Smooth muscle cell (in vitro differentiated cells): Measurements from ENCODE around the gene PRICKLE3. TPM values are rescaled to one million over a fixed set of nuclear protein-coding genes. Genes with fewer than 3 reads are reported as not detected.

Experiments used
- DNase-seq: peaks from one replicate; lab custom pipeline; 2025; ENCODE audit not compliant: unreplicated experiment; lab: John Stamatoyannopoulos, UW
- H2AFZ ChIP-seq: fragments of 200-600 bp; sonication (generic); 2 replicates; pipeline ENCODE4 v1.6.0; 2016; ENCODE audit warnings: antibody characterized with exemption, low read depth, mild to moderate bottlenecking
- H3F3A ChIP-seq: fragments of 200-600 bp; sonication (generic); 2 replicates; pipeline ENCODE4 v1.6.0; 2017; ENCODE audit warnings: antibody characterized with exemption, low read depth
- H3K27ac ChIP-seq: fragments of 200-600 bp; sonication (generic); 2 replicates; pipeline ENCODE4 v1.5.1; 2016; ENCODE audit warnings: low read depth, mild to moderate bottlenecking
- H3K27me3 ChIP-seq: fragments of 200-600 bp; sonication (generic); 2 replicates; pipeline ENCODE4 v1.6.1; 2016; ENCODE audit warnings: low read depth, mild to moderate bottlenecking
- H3K36me3 ChIP-seq: fragments of 200-600 bp; sonication (generic); 2 replicates; pipeline ENCODE4 v1.5.1; 2016; ENCODE audit warnings: low read depth
- H3K4me1 ChIP-seq: fragments of 200-600 bp; sonication (generic); 2 replicates; pipeline ENCODE4 v1.5.1; 2016; ENCODE audit warnings: low read depth
- H3K4me2 ChIP-seq: fragments of 200-600 bp; sonication (generic); 2 replicates; pipeline ENCODE4 v1.6.0; 2016; ENCODE audit warnings: mild to moderate bottlenecking
- H3K4me3 ChIP-seq: fragments of 200-600 bp; sonication (generic); 2 replicates; pipeline ENCODE4 v1.5.1; 2016; ENCODE audit warnings: mild to moderate bottlenecking
- H3K79me2 ChIP-seq: fragments of 200-600 bp; sonication (generic); 2 replicates; pipeline ENCODE4 v1.6.0; 2016; ENCODE audit warnings: low read depth, mild to moderate bottlenecking
- H3K9ac ChIP-seq: fragments of 200-600 bp; sonication (generic); 2 replicates; pipeline ENCODE4 v1.6.0; 2016; ENCODE audit warnings: low read depth
- H3K9me3 ChIP-seq: fragments of 200-600 bp; sonication (generic); replicated peaks from 2 replicates; pipeline ENCODE4 v1.5.1; 2016; ENCODE audit warnings: low read depth
- H4K20me1 ChIP-seq: fragments of 200-600 bp; sonication (generic); 2 replicates; pipeline ENCODE4 v1.6.0; 2016; ENCODE audit warnings: low read depth
- whole genome bisulfite sequencing: methylation state at CpG from one replicate; pipeline ENCODE4 v1.1.7; 2016; ENCODE audit warnings: low lambda C conversion rate; 5-methylcytosine and 5-hydroxymethylcytosine counted together
- polyA plus RNA-seq: library from polyadenylated mRNA; unstranded; fragments of >200 nt; fragmentation: Nextera tagmentation; extraction: Ambion mirVana; gene quantifications from 2 replicates; pipeline ENCODE4 v1.2.1, GENCODE V29; 2016
- total RNA-seq: library from RNA; depleted of rRNA; stranded (reverse); fragments of >200 nt; gene quantifications from 2 replicates; pipeline ENCODE4 v1.2.3, GENCODE V29; 2014
- TF ChIP-seq, protein P1 (sequence below): fragments of 200-600 bp; sonication (generic); IDR thresholded peaks from 2 replicates; pipeline ENCODE4 v1.5.1; 2017; ENCODE audit warnings: borderline replicate concordance, mild to moderate bottlenecking, antibody characterized with exemption; ENCODE audit not compliant: insufficient read depth, poor library complexity, severe bottlenecking

Gene PRICKLE3
- total and polyA plus RNA-seq, 2 experiments from 2014 or later = 11.3 to 11.5 TPM

DNA sequence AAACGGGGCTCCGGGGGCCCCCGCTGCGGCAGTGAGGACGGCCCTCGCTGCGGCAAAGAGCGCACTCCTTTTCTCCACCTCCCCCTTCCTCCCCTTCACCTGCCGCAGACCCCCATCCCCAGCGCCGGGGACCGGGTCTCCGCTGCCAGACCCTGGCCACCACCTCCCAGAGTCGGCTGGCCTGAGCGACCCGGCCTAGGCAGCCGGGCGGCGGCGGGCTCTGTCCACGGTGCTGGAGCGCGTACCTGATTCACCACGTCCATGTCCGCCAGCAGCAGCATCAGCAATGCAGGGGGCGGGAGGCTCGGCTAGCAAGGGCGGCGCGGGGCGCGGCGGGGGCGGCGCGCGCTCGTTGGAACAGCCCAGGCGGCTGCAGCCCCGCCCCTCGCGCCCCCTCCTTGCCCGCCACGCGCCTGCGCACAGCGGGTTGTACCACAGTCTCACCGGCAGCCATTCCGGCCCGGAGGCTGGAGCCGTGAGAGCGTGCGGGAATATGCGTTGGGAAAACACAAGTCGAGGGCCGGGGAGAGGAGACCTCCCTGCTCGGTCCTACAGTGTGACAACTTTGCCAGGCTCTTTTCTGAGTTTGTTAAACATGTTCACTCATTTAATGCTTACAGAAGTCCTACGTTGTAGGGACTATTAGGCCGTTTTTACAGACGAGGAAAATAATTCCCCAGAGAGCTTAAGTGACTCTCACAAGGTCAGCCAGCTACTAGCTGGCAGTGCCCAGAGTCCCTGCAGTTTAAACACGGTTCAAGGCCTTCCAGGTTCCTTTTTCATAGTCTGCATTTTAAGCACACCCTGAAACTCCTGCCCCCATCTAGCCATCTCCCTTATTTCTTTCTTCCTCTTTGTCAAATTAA lies 14.0 kb upstream of the PRICKLE3 start, which contains the start of gene SYP:
SYP (minus strand) TSS at position 288 of the 866 bp plus-strand sequence; CDS start at position 281, 7 bp downstream.
- Histone ChIP-seq H4K20me1 (no peaks in the 10 kb centered on the region), H2AFZ (peak within 1 kb of the TSS; percentile 28), H3K36me3 (no peaks in the 10 kb centered on the region), H3K4me2 (peak within 1 kb of the TSS; percentile 61), H3F3A (no peaks in the 10 kb centered on the region), H3K4me3 (peak within 1 kb of the TSS; percentile 35), H3K27me3 (no peaks in the 10 kb centered on the region), H3K9ac (no peak within 1 kb of the TSS), H3K79me2 (no peaks in the 10 kb centered on the region), H3K4me1 (no peaks in the 10 kb centered on the region), H3K9me3 (no peaks in the 10 kb centered on the region), H3K27ac (no peak within 1 kb of the TSS)
- peak; percentile 63 for DNase-seq
- TF ChIP-seq, protein P1, sequence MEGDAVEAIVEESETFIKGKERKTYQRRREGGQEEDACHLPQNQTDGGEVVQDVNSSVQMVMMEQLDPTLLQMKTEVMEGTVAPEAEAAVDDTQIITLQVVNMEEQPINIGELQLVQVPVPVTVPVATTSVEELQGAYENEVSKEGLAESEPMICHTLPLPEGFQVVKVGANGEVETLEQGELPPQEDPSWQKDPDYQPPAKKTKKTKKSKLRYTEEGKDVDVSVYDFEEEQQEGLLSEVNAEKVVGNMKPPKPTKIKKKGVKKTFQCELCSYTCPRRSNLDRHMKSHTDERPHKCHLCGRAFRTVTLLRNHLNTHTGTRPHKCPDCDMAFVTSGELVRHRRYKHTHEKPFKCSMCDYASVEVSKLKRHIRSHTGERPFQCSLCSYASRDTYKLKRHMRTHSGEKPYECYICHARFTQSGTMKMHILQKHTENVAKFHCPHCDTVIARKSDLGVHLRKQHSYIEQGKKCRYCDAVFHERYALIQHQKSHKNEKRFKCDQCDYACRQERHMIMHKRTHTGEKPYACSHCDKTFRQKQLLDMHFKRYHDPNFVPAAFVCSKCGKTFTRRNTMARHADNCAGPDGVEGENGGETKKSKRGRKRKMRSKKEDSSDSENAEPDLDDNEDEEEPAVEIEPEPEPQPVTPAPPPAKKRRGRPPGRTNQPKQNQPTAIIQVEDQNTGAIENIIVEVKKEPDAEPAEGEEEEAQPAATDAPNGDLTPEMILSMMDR = no peak
- WGBS = 62% methylated on average over 52 of the region's 61 CpGs

DNA sequence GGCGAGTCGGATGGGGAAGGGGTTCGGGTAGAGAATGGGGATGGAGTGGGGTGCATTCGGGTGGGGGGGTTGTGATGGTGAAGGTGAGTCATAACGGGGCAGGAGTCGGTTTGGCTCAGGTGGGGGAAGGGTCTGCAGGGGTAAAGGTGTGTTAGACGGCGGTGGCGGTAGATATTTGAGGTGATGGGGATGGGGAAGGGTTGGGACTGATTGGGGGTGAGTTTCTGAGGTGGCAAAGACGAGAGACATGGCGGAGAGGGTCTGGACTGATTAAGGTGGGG lies 13.1 kb upstream of the PRICKLE3 start:
- DNase-seq = no peak
- Histone ChIP-seq H4K20me1 (no peaks in the 10 kb centered on the region), H3F3A (no peaks in the 10 kb centered on the region), H3K79me2 (no peaks in the 10 kb centered on the region), H3K36me3 (no peaks in the 10 kb centered on the region), H3K4me1 (no peaks in the 10 kb centered on the region), H3K27ac (no peak overlapping the region), H3K27me3 (no peaks in the 10 kb centered on the region), H2AFZ (no peak overlapping the region), H3K9me3 (no peaks in the 10 kb centered on the region), H3K4me2 (no peak overlapping the region), H3K4me3 (no peak overlapping the region), H3K9ac (no peak overlapping the region)
- TF ChIP-seq, protein P1 = no peak
- WGBS = 38% methylated on average over 5 of the region's 11 CpGs

DNA sequence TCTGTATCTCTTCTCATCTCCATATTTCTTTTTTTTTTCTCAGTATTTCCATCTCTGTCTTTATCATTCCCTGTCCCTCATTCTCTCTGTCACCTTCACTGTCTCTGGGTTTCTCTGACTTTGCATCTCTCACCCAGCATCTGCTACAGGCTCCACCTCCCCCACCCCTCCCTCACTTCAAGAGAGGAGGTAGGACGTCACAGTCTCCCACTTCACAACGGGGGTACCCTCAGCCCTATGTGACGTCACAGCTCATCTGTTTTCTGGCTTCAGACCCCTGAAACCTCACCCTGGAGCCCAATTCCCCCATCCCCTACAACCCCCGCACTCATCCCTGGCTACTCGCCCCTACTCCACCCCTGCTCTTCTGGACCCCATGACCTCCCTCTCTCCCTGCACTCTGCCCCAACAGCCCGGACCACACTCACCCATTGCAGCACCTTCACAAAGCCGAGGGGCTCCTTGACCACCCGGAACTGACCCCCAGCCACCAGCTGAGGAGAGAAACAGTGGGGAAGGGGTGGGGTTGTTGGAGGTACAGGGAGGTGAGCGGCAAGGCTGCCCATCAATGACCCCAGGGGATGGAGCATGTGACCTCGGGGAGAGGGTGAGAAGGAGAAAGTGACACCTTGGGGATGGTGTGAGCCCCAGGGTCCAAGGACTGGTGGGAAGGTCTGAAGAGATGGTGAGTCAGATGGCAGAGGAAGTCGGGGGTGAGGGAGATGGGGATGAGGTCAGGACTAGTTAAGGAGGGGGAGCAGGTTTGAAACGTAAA lies 12.6 kb upstream of the PRICKLE3 start:
- TF ChIP-seq, protein P1 = no peak
- Histone ChIP-seq H3K36me3 (no peaks in the 10 kb centered on the region), H3K4me1 (no peaks in the 10 kb centered on the region), H3K4me2 (no peak overlapping the region), H3K79me2 (no peaks in the 10 kb centered on the region), H3K4me3 (no peak overlapping the region), H3K9me3 (no peaks in the 10 kb centered on the region), H2AFZ (no peak overlapping the region), H3F3A (no peaks in the 10 kb centered on the region), H3K27me3 (no peaks in the 10 kb centered on the region), H4K20me1 (no peaks in the 10 kb centered on the region), H3K27ac (no peak overlapping the region), H3K9ac (no peak overlapping the region)
- no peak for DNase-seq
- WGBS = 50% methylated on average over 11 of the region's 12 CpGs
